ENCODE data around the gene GRPEL2.
"Not testable (repeated sequence)": the region's sequence is repeated elsewhere in the genome, so short reads cannot be mapped to it uniquely, and the experiment has no call there.

GRPEL2 gene

DNA sequence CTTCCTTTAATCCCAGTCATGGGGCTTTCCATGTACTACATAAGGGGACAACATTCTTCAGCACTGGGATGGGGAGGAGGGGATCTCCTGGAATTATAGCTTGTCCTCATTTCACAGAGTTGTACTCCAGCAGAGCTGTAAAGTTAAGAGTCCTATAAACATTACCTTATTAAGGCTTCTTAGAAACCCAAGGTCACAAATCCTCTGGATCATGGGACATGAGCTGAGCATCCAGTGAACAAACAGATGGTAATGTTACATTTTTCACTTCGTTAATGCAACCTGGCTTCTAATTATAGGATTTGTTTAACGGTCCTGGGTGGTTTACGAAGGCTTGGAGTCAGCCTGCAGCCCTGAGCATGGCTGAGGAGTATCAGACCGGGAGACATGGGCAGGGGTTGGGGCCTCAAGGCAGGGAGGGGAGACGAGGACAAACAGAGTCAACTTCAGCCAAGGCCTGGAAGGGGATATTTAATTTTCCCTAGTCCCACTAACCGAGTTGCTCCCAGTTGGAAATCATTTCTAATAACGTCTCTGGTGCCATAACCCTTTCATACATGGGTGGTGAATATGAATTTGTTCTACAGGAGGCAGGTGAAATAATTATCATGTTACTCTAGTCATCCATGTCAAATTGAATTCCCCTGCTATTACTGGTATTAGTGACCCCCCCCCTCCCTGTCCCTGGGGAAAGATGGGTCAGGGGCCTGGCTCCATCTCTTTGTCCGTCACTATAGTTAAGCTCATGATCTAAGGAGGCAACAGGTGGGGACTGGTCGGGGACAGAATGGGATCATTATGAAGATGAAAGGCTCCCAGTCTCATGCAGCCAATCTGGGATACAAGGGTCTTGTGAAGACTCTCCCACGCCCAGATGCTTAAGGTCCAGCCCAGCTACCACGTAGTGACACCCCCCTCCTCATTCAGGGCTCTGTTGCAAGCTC lies 44.5 kb downstream of the GRPEL2 start:
- no peaks in the 10 kb centered on the region for H3K27me3 ChIP-seq (replicated peaks)
- DNase-seq = no peak
- no peak overlapping the region for H3K4me3 ChIP-seq (ENCODE audit: low read depth, low read length)
- no peak overlapping the region for H3K27ac ChIP-seq
- H3K36me3 ChIP-seq (replicated peaks) = no peaks in the 10 kb centered on the region
- TF ChIP-seq, protein P1, sequence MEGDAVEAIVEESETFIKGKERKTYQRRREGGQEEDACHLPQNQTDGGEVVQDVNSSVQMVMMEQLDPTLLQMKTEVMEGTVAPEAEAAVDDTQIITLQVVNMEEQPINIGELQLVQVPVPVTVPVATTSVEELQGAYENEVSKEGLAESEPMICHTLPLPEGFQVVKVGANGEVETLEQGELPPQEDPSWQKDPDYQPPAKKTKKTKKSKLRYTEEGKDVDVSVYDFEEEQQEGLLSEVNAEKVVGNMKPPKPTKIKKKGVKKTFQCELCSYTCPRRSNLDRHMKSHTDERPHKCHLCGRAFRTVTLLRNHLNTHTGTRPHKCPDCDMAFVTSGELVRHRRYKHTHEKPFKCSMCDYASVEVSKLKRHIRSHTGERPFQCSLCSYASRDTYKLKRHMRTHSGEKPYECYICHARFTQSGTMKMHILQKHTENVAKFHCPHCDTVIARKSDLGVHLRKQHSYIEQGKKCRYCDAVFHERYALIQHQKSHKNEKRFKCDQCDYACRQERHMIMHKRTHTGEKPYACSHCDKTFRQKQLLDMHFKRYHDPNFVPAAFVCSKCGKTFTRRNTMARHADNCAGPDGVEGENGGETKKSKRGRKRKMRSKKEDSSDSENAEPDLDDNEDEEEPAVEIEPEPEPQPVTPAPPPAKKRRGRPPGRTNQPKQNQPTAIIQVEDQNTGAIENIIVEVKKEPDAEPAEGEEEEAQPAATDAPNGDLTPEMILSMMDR (IDR thresholded peaks at IDR 0.05; ENCODE audit: low read depth, low read length, missing control alignments) = no peak
- in situ Hi-C loops (cut with HindIII; ENCODE audit: low pct_ligation_motif_present, low sequenced_read_pairs) = no loop called here

DNA sequence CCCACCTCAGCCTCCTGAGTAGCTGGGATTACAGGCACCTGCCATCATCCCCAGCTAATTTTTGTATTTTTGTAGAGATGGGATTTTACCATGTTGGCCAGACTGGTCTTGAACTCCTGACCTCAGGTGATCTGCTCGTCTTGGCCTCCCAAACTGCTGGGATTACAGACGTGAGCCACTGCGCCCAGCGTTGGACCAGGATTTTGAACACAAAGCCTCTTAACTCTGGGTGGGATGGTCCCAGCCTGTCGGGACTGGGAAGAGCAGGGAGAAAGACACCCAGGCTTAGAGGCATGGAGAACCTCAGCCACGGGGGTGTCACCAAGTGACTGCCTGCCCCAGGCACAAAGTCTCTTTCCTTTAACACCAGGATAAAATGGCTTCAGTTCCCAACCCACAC lies 45.8 kb downstream of the GRPEL2 start:
- H3K4me3 ChIP-seq (ENCODE audit: low read depth, low read length); DNase-seq; H3K27ac ChIP-seq; H3K27me3 ChIP-seq (replicated peaks); in situ Hi-C loops (cut with HindIII; ENCODE audit: low pct_ligation_motif_present, low sequenced_read_pairs); H3K36me3 ChIP-seq (replicated peaks): not testable (repeated sequence)

GRCh38 chr5:149391524-149391923 lies 46.2 kb downstream of the GRPEL2 start:
- H3K27ac ChIP-seq = no peak overlapping the region
- no peaks in the 10 kb centered on the region for H3K27me3 ChIP-seq (replicated peaks)
- no peak for DNase-seq
- TF ChIP-seq, protein P1 (IDR thresholded peaks at IDR 0.05; ENCODE audit: low read depth, low read length, missing control alignments) = no peak
- H3K4me3 ChIP-seq (ENCODE audit: low read depth, low read length) = no peak overlapping the region
- H3K36me3 ChIP-seq (replicated peaks) = no peaks in the 10 kb centered on the region
- in situ Hi-C loops (cut with HindIII; ENCODE audit: low pct_ligation_motif_present, low sequenced_read_pairs) = no loop called here

DNA sequence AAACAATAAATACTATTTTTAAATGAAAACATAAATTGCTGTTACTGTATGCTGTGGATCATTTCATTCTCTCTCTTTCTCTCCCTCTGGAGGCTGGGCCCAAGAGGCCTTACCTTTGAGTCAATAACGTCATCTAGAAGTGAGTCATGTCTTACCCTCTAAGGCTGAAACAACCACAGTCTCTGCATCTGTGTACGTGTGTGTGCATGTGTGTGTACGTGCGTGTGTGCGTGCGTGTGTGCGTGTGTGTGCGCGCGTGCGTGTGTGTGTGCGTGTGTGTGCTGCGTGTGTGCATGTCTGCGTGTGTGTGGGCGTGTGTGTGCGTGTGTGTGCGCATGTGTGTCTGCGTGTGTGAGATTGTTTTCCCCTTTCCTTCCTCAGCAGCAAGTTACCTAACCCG lies 47.4 kb downstream of the GRPEL2 start:
- no peak overlapping the region for H3K4me3 ChIP-seq (ENCODE audit: low read depth, low read length)
- TF ChIP-seq, protein P1 (IDR thresholded peaks at IDR 0.05; ENCODE audit: low read depth, low read length, missing control alignments) = no peak
- no peaks in the 10 kb centered on the region for H3K27me3 ChIP-seq (replicated peaks)
- H3K36me3 ChIP-seq (replicated peaks) = no peaks in the 10 kb centered on the region
- in situ Hi-C loops (cut with HindIII; ENCODE audit: low pct_ligation_motif_present, low sequenced_read_pairs) = no loop called here
- H3K27ac ChIP-seq = no peak overlapping the region
- DNase-seq = no peak

DNA sequence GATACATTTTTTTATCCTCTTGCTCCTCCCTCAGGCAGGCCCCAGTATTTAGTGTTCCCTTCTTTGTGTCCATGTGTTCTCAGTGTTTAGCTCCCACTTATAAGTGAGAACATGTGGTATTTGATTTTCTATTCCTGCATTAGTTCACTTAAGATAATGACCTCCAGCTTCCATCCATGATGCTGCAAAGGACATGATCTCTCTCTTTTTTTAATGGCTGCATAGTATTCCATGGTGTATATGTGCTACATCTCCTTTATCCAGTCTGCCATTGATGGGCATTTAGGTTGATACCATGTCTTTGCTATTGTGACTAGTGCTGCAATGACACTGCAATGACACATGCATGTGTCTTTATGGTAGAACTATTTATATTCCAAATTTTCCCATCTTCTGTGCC lies 49.7 kb downstream of the GRPEL2 start:
- H3K36me3 ChIP-seq (replicated peaks); H3K4me3 ChIP-seq (ENCODE audit: low read depth, low read length); H3K27ac ChIP-seq; in situ Hi-C loops (cut with HindIII; ENCODE audit: low pct_ligation_motif_present, low sequenced_read_pairs); H3K27me3 ChIP-seq (replicated peaks); DNase-seq: not testable (repeated sequence)

GRCh38 chr5:149397530-149397929 lies 52.2 kb downstream of the GRPEL2 start:
- Histone ChIP-seq H3K27ac (peak overlapping the region; percentile 77), H3K36me3 (replicated peaks) (no peaks in the 10 kb centered on the region), H3K27me3 (replicated peaks) (no peaks in the 10 kb centered on the region), H3K4me3 (ENCODE audit: low read depth, low read length) (no peak overlapping the region)
- in situ Hi-C loops (cut with HindIII; ENCODE audit: low pct_ligation_motif_present, low sequenced_read_pairs) = no loop called here
- peak; percentile 96 for DNase-seq
- TF ChIP-seq, protein P1 (IDR thresholded peaks at IDR 0.05; ENCODE audit: low read depth, low read length, missing control alignments) = no peak

- H3K36me3 ChIP-seq (replicated peaks); H3K4me3 ChIP-seq (ENCODE audit: low read depth, low read length); H3K27me3 ChIP-seq (replicated peaks); in situ Hi-C loops (cut with HindIII; ENCODE audit: low pct_ligation_motif_present, low sequenced_read_pairs); DNase-seq; H3K27ac ChIP-seq: not testable (repeated sequence)
These were observed 53.5 kb downstream of the GRPEL2 start for GRCh38 chr5:149398747-149399266.

Data from brain microvascular endothelial cell (primary cell).